Natural killer cell treated with Interleukin-12 subunit alpha and Interleukin-12 subunit beta and Interleukin-15 and Interleukin-18, amount 100 ng/mL, for 72 hours (primary cell): ENCODE results near the gene RSPO3. TPM values are rescaled to one million over a fixed set of nuclear protein-coding genes. Genes with fewer than 3 reads are reported as not detected.
A peak's percentile ranks its signal among the peaks of the same experiment; 100 is the strongest.

Experiments used
- ATAC-seq, 2 donors: fragments of 150-1000 bp; cut with Tn5 transposase in 1 of 2; sonication (Bioruptor Pico), chemical (Tn5 transposase) in 1 of 2; 2 replicates each; pipeline ENCODE4 v1.10.0; 2021
- DNase-seq: peaks from one replicate; pipeline ENCODE4 v3.0.0; 2022; ENCODE audit warnings: low spot score
- H3K27ac Mint-ChIP-seq, 2 donors: 1 replicate in 1 of 2; 2 replicates in 1 of 2; pipeline ENCODE4 v1.8.0; 2022; ENCODE audit warnings: mixed read lengths in 2 of 2, mild to moderate bottlenecking in 1 of 2, moderate library complexity in 1 of 2
- H3K27me3 Mint-ChIP-seq, 2 donors: 1 replicate in 1 of 2; 2 replicates in 1 of 2; pipeline ENCODE4 v1.8.0; 2022; ENCODE audit warnings: mixed read lengths in 2 of 2
- H3K36me3 Mint-ChIP-seq: one replicate; pipeline ENCODE4 v1.8.0; 2022; ENCODE audit warnings: mixed read lengths
- H3K4me1 Mint-ChIP-seq, 2 donors: 1 replicate in 1 of 2; 2 replicates in 1 of 2; pipeline ENCODE4 v1.8.0; 2022; ENCODE audit warnings: low read depth in 2 of 2, mixed read lengths in 2 of 2, mild to moderate bottlenecking in 1 of 2
- H3K4me3 Mint-ChIP-seq: one replicate; pipeline ENCODE4 v1.8.0; 2022; ENCODE audit warnings: mixed read lengths
- H3K9me3 Mint-ChIP-seq: 2 replicates; pipeline ENCODE4 v1.8.0; 2022; ENCODE audit warnings: mixed read lengths
- total RNA-seq, 2 donors: library from RNA; stranded (reverse); gene quantifications; one replicate each; pipeline ENCODE4 v1.2.3, GENCODE V29; 2022

The RSPO3 gene, protein sequence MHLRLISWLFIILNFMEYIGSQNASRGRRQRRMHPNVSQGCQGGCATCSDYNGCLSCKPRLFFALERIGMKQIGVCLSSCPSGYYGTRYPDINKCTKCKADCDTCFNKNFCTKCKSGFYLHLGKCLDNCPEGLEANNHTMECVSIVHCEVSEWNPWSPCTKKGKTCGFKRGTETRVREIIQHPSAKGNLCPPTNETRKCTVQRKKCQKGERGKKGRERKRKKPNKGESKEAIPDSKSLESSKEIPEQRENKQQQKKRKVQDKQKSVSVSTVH
- total RNA-seq: not detected

DNA sequence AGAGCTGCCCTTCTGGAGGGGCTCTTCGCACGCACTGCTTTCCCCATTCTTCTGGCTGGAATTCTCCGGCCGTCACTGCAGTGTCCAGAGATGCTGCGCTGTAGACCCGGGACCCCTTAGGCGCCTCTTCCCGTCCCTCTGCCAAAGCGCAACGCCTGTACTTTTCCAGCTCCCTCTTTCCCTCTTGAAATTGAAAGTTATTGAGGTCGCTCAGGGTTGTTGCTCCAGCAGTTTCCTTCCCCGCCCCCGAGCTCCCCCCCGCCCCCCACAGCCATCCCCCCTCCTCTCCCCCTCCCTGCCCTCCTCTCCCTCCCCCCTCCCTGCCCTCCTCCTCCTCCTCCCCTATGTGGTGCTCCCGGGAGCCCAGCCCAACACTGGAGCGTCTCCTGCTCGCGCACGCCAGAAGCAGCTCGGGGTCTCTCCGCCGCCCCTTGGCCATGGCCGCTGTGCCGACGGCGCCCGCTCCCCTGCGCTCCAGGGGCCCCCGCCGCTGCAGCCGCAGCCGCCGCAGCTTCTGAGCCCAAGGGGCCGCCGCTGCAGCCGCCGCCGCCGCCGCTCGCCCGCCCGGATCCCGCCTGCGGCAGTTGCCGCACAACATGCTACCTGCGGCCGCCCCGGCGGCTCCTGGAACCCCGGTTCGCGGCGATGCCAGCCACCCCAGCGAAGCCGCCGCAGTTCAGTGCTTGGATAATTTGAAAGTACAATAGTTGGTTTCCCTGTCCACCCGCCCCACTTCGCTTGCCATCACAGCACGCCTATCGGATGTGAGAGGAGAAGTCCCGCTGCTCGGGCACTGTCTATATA lies at the start of gene RSPO3:
RSPO3 (plus strand) TSS at position 374 of the 804 bp plus-strand sequence. CDS start 522 bp downstream, outside the sequence.
- no peak for DNase-seq
- no peak within 1 kb of the TSS for H3K27ac Mint-ChIP-seq
- peaks cover 42 to 68% of the 10 kb centered on the region in 2 donors for H3K27me3 Mint-ChIP-seq
- peaks cover 0 to 5% of the 10 kb centered on the region in 2 donors for H3K4me1 Mint-ChIP-seq
- H3K4me3 Mint-ChIP-seq: peak within 1 kb of the TSS; percentile 20
- no peaks in the 10 kb centered on the region for H3K9me3 Mint-ChIP-seq
- no peaks in the 10 kb centered on the region for H3K36me3 Mint-ChIP-seq
- no peak for ATAC-seq

DNA sequence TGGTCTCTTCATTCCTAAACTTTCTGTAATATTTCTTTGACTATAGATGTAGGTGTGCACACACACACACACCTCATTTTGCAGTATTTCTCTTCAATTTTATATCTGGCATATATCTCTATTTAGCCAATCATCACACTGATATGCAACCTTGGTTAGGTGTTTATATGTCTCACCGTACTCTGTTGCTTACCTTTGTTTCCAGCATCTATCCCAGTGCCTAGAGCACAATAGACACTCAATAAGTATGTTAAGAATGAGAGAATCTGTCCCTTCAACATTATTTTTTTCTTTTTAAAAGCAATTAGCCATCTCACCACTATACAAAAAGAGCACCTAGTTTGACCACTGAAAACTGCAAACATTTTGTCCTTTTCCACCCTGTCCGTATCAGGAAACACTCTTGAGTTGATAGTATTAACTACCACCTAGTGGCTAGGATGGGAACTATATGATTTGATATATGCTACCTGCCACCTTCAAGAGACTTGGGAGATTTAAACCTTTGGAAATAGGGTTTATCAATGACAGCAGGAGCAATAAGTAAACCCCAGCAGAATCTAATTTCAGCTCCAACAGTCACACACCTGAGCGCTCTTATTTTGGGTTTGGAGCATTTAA lies 48.7 kb upstream of the RSPO3 start:
- no peaks in the 10 kb centered on the region for H3K4me1 Mint-ChIP-seq
- no peaks in the 10 kb centered on the region for H3K36me3 Mint-ChIP-seq
- DNase-seq (no peak), ATAC-seq (no peak)
- no peak overlapping the region for H3K4me3 Mint-ChIP-seq
- no peaks in the 10 kb centered on the region for H3K27me3 Mint-ChIP-seq
- no peak overlapping the region for H3K27ac Mint-ChIP-seq
- peaks cover 3% of the 10 kb centered on the region for H3K9me3 Mint-ChIP-seq

GRCh38 chr6:127073222-127073621 lies 45.2 kb upstream of the RSPO3 start:
- H3K4me3 Mint-ChIP-seq: no peak overlapping the region
- H3K27ac Mint-ChIP-seq: no peak overlapping the region
- H3K9me3 Mint-ChIP-seq: peaks cover 3% of the 10 kb centered on the region
- H3K27me3 Mint-ChIP-seq: no peaks in the 10 kb centered on the region
- no peak for ATAC-seq
- no peaks in the 10 kb centered on the region for H3K36me3 Mint-ChIP-seq
- H3K4me1 Mint-ChIP-seq: no peaks in the 10 kb centered on the region
- DNase-seq: no peak

DNA sequence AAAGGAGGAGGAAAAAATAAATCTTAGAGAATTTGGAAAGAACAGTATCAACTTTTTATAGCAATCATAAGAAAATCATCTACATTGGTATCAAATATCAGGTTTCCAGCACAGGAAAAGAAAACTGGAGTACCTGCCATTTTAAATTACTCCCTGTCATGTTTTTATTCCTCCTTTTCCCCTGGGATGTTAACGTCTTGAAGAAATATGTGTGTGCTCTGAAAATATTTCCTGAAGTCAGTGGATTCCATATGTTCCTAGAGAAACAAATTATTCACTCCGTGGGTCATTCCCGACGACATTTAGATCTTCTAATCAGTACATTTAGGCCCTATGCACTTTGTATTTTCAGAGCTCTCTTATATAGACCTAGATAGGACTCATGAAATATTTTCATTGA lies 42.0 kb upstream of the RSPO3 start:
- no peak for DNase-seq
- H3K9me3 Mint-ChIP-seq: peaks cover 3% of the 10 kb centered on the region

GRCh38 chr6:127077886-127078285 lies 40.6 kb upstream of the RSPO3 start:
- DNase-seq (no peak), ATAC-seq (no peak)
- Mint-ChIP-seq H3K36me3 (no peaks in the 10 kb centered on the region), H3K4me3 (no peak overlapping the region), H3K27ac (no peak overlapping the region), H3K9me3 (no peaks in the 10 kb centered on the region), H3K27me3 (no peaks in the 10 kb centered on the region), H3K4me1 (no peaks in the 10 kb centered on the region)

More for the DNA sequence above, 42.0 kb upstream of the RSPO3 start:
- no peak overlapping the region for H3K27ac Mint-ChIP-seq
- no peaks in the 10 kb centered on the region for H3K36me3 Mint-ChIP-seq
- no peaks in the 10 kb centered on the region for H3K4me1 Mint-ChIP-seq
- ATAC-seq: no peak
- H3K4me3 Mint-ChIP-seq: no peak overlapping the region
- no peaks in the 10 kb centered on the region for H3K27me3 Mint-ChIP-seq

DNA sequence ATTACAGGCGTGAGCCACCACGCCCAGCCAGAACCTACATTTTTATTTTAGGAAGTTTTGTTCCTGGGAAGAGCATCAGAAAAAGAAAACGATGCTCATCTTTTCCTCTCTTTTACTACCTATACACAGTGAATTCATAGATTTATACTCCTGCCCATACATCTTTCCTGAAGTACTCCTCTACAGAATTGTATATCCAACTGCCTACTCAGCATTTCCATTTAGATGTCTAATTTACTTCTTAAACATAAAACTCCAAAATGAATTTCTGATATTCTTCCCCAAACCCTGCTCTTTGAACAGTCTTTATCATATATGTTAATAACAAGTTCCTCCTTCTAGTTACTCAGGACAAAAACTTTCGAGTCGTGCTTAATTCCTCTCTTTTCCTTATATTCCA lies 39.8 kb upstream of the RSPO3 start:
- Mint-ChIP-seq H3K9me3 (no peaks in the 10 kb centered on the region), H3K4me1 (no peaks in the 10 kb centered on the region), H3K4me3 (no peak overlapping the region), H3K27ac (no peak overlapping the region), H3K36me3 (no peaks in the 10 kb centered on the region), H3K27me3 (no peaks in the 10 kb centered on the region)
- no peak for DNase-seq
- ATAC-seq: no peak

DNA sequence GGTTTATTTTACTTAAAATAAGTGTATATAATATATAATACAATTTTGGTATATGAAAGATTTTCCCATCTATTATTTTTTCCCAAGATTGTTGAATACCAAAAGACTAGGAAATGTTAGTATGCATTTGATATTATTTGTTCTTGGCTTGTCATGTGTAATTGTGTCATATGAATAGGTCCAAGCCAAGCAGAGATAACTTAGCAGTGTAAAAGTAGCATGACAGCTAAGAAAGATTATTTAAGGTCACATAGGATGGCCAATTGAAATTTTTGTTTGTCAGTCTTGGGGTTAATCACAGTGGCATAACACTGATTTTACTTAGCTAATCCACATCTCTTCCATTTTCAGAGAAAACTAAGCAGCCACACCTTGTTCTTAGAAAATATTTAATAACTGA lies 38.8 kb upstream of the RSPO3 start:
- Mint-ChIP-seq H3K4me3 (no peak overlapping the region), H3K27me3 (no peaks in the 10 kb centered on the region), H3K4me1 (no peaks in the 10 kb centered on the region), H3K36me3 (no peaks in the 10 kb centered on the region), H3K27ac (no peak overlapping the region), H3K9me3 (no peaks in the 10 kb centered on the region)
- DNase-seq: no peak
- ATAC-seq: no peak

- Mint-ChIP-seq H3K4me1 (no peaks in the 10 kb centered on the region), H3K9me3 (no peaks in the 10 kb centered on the region), H3K27me3 (no peaks in the 10 kb centered on the region), H3K36me3 (no peaks in the 10 kb centered on the region), H3K27ac (no peak overlapping the region), H3K4me3 (no peak overlapping the region)
- DNase-seq: no peak
- ATAC-seq: no peak
Measured at GRCh38 chr6:127080081-127080480, 38.4 kb upstream of the RSPO3 start.

GRCh38 chr6:127083231-127083962 lies 35.1 kb upstream of the RSPO3 start:
- H3K27me3 Mint-ChIP-seq: no peaks in the 10 kb centered on the region
- no peaks in the 10 kb centered on the region for H3K4me1 Mint-ChIP-seq
- no peak overlapping the region for H3K4me3 Mint-ChIP-seq
- H3K36me3 Mint-ChIP-seq: no peaks in the 10 kb centered on the region
- ATAC-seq (no peak), DNase-seq (no peak)
- H3K9me3 Mint-ChIP-seq: no peaks in the 10 kb centered on the region
- H3K27ac Mint-ChIP-seq: no peak overlapping the region

DNA sequence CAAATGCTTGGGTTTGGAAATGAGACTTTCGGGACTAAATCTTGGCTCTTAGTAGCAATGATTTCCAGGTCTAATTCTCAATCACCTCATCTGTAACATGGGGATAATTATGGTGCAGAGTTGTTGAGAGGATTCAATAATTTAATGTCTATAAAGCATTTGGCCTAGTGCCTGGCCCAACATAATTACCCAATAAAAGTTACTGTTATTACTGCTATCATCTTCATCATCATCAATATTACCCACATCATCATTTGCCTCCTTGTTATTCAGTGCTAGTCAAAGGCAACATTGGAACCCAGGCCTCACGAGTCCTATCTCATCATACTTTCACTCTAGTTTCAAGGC lies 34.5 kb upstream of the RSPO3 start:
- DNase-seq (no peak), ATAC-seq (no peak)
- Mint-ChIP-seq H3K4me3 (no peak overlapping the region), H3K4me1 (no peaks in the 10 kb centered on the region), H3K36me3 (no peaks in the 10 kb centered on the region), H3K9me3 (no peaks in the 10 kb centered on the region), H3K27me3 (no peaks in the 10 kb centered on the region), H3K27ac (no peak overlapping the region)

GRCh38 chr6:127085181-127085580 lies 33.3 kb upstream of the RSPO3 start:
- Mint-ChIP-seq H3K36me3 (no peaks in the 10 kb centered on the region), H3K27me3 (no peaks in the 10 kb centered on the region), H3K4me1 (no peaks in the 10 kb centered on the region), H3K4me3 (no peak overlapping the region), H3K9me3 (no peaks in the 10 kb centered on the region), H3K27ac (no peak overlapping the region)
- no peak for ATAC-seq
- no peak for DNase-seq

- H3K9me3 Mint-ChIP-seq: no peaks in the 10 kb centered on the region
Measured at GRCh38 chr6:127090051-127090450, 28.4 kb upstream of the RSPO3 start.

DNA sequence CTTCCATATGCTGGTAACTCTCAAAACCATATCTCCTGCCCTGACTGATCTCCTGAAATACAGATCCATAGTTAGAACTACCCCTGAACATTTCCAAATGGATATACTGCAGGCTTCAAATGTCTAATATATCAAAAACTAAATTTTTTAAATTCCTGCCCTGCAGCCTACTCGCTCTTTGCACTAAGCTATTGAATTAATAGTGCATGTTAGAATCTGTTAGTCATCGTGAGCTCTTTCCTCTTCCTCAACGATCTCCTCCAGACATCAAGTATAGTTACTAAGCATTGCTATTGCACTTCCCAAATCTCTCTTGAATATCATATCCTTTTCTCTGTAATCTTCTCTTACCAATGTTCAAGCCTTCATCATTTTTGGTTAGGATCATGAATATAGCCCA lies 26.0 kb upstream of the RSPO3 start:
- no peak for ATAC-seq
- Mint-ChIP-seq H3K4me3 (no peak overlapping the region), H3K9me3 (no peaks in the 10 kb centered on the region), H3K27me3 (no peaks in the 10 kb centered on the region), H3K27ac (no peak overlapping the region), H3K4me1 (no peaks in the 10 kb centered on the region), H3K36me3 (no peaks in the 10 kb centered on the region)
- no peak for DNase-seq

More at GRCh38 chr6:127090051-127090450, 28.4 kb upstream of the RSPO3 start:
- H3K27me3 Mint-ChIP-seq: no peaks in the 10 kb centered on the region
- no peak for DNase-seq
- H3K4me1 Mint-ChIP-seq: no peaks in the 10 kb centered on the region
- H3K4me3 Mint-ChIP-seq: no peak overlapping the region
- ATAC-seq: no peak
- H3K36me3 Mint-ChIP-seq: no peaks in the 10 kb centered on the region
- H3K27ac Mint-ChIP-seq: no peak overlapping the region

GRCh38 chr6:127094791-127095190 lies 23.7 kb upstream of the RSPO3 start:
- Mint-ChIP-seq H3K36me3 (no peaks in the 10 kb centered on the region), H3K27ac (no peak overlapping the region), H3K9me3 (no peaks in the 10 kb centered on the region), H3K27me3 (no peaks in the 10 kb centered on the region), H3K4me1 (no peaks in the 10 kb centered on the region), H3K4me3 (no peak overlapping the region)
- ATAC-seq (no peak), DNase-seq (no peak)
